OCI-LY3 (cell line): Measurements from ENCODE around the gene METTL23.
"Not testable (repeated sequence)": the region's sequence is repeated elsewhere in the genome, so short reads cannot be mapped to it uniquely, and the experiment has no call there.

Experiments used
- H2AFZ ChIP-seq: fragments of 200-600, 300-600 bp; shearing (Covaris generic); 2 replicates; pipeline ENCODE4 v1.6.0; 2014; ENCODE audit warnings: antibody characterized with exemption, low read depth, low read length
- H3K27ac ChIP-seq: fragments of 200-600, 300-600 bp; sonication (generic); 2 replicates; pipeline ENCODE4 v1.5.1; 2014; ENCODE audit warnings: mild to moderate bottlenecking, low read length, moderate library complexity, mixed read lengths
- H3K27me3 ChIP-seq: fragments of 200-600, 300-600 bp; sonication (generic); 2 replicates; pipeline ENCODE4 v1.6.1; 2014; ENCODE audit warnings: low read depth, low read length, mixed read lengths
- H3K36me3 ChIP-seq: fragments of 200-600, 300-600 bp; sonication (generic); replicated peaks from 2 replicates; pipeline ENCODE3; 2014; ENCODE audit warnings: low read depth, low read length, mixed read lengths
- H3K4me1 ChIP-seq: fragments of 300-600, 200-600 bp; sonication (generic); 2 replicates; pipeline ENCODE4 v1.6.1; 2014; ENCODE audit warnings: low read length, mixed read lengths
- H3K4me2 ChIP-seq: fragments of 200-600, 300-600 bp; sonication (generic); 2 replicates; pipeline ENCODE4 v1.6.1; 2014; ENCODE audit warnings: low read length, mixed read lengths
- H3K4me3 ChIP-seq: fragments of 300-600, 200-600 bp; sonication (generic); 2 replicates; pipeline ENCODE4 v1.5.1; 2014; ENCODE audit warnings: antibody characterized with exemption, mild to moderate bottlenecking, low read length, moderate library complexity
- H3K79me2 ChIP-seq: fragments of 300-600, 200-600 bp; shearing (Covaris generic); 2 replicates; pipeline ENCODE4 v1.6.1; 2014; ENCODE audit warnings: mild to moderate bottlenecking, low read length, mixed read lengths
- H3K9ac ChIP-seq: fragments of 300-600, 200-600 bp; shearing (Covaris generic); 2 replicates; pipeline ENCODE4 v1.6.0; 2014; ENCODE audit warnings: mild to moderate bottlenecking, low read length, moderate library complexity
- H3K9me3 ChIP-seq: fragments of 200-600, 300-600 bp; shearing (Covaris generic); 2 replicates; pipeline ENCODE4 v1.6.1; 2014; ENCODE audit warnings: low read length, mixed read lengths; ENCODE audit not compliant: insufficient read depth
- H4K20me1 ChIP-seq: fragments of 200-600, 300-600 bp; sonication (generic); 2 replicates; pipeline ENCODE4 v1.6.1; 2016; ENCODE audit warnings: low read length, mixed read lengths; ENCODE audit not compliant: insufficient read depth
- CTCF ChIP-seq: fragments of 200-600, 300-600 bp; sonication (generic); IDR thresholded peaks from 2 replicates; pipeline ENCODE4 v1.5.1; 2014; ENCODE audit warnings: antibody characterized with exemption, low read length, low read depth
- EZH2phosphoT487 ChIP-seq: fragments of 200-600 bp; shearing (Covaris generic); IDR thresholded peaks from 2 replicates; pipeline ENCODE4 v1.6.1; 2018; ENCODE audit warnings: antibody characterized with exemption, mixed run types, low read depth

The METTL23 gene

DNA sequence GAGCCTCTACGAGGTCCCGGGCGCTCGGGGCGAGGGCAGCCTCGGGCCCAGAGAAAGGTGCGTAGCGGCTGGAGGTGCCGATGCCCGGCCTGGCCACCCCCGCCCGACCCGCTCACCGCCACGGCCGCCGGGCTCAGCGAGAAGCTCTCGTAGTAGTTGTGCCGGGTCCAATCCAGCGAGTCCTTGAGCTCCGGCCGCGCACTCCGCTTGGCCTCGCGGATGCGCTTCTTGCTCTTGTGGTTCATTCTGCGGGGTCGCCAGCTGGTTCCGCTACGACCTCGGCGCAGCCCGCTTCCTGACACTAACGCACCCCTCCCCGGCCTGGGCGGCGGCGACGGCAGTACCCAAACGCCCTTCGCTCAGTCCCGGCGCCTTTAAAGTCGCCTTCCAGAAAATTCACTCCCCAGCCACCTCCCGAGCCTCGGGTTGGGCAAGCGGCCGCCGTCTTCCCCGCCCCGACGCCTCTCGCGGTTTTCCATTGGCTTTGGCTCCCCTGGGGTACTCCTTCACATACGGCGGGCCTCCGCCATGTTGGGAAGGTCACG is 336 bp upstream of the METTL23 start, which contains the start of gene JMJD6:
Gene JMJD6, minus strand, starts transcription at position 376 of the 545 bp plus-strand sequence. Its CDS starts 131 bp downstream, at position 245.
- peaks cover 8% of the 10 kb centered on the region for H3K4me1 ChIP-seq
- peak within 1 kb of the TSS; percentile 91 for H3K9ac ChIP-seq
- H3K79me2 ChIP-seq, result peaks cover 68% of the 10 kb centered on the region
- H3K27me3 ChIP-seq, result no peaks in the 10 kb centered on the region
- H3K9me3 ChIP-seq, result no peaks in the 10 kb centered on the region
- H3K4me2 ChIP-seq, result peak within 1 kb of the TSS; percentile 85
- peak within 1 kb of the TSS; percentile 40; the same call in 1 of the 2 replicates for H2AFZ ChIP-seq
- TF ChIP-seq EZH2phosphoT487 (no peak), CTCF (no peak)
- peak within 1 kb of the TSS; percentile 95 for H3K27ac ChIP-seq
- H4K20me1 ChIP-seq, result peaks cover 6% of the 10 kb centered on the region; the same call in 1 of the 2 replicates
- H3K36me3 ChIP-seq, result peaks cover 30% of the 10 kb centered on the region
- peak within 1 kb of the TSS; percentile 87 for H3K4me3 ChIP-seq

DNA sequence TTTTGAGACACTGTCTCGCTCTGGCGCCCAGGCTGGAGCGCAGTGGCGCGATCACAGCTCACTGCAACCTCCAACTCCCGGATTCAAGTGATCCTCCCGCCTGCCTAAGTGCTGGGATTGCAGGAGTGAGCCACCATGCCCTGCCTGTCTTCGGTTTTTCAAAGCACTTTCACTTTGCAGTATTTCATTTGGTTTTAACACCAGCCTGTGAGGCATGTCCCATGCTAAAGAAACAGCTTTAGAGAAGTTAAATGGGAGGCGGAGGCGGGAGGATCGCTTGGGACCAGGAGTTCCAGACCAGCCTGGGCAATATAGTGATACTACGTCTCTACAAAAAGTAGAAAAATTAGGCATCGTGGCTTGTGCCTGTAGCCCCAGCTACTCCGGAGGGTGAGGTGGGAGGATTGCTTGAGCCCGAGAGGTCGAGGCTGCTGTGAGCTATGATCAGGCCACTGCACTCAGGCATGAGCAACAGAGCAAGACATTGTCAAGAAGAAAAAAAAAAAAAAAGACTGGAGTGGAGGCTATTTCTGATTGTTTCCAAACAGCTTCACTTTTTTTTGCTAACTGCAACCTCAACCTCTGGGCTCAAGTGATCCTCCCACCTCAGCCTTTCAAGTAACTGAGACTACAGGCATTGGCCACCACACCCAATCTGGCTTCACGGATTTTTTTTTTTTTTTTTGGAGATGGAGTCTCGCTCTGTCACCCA is 1.3 kb downstream of the METTL23 start:
- Histone ChIP-seq H3K4me1 (peaks cover 11% of the 10 kb centered on the region), H3K27ac (peak overlapping the region; percentile 95)

GRCh38 chr17:76731800-76732733 is 5.4 kb downstream of the METTL23 start:
- H3K4me2 ChIP-seq, H3K9me3 ChIP-seq, H3K9ac ChIP-seq, H3K4me3 ChIP-seq, H2AFZ ChIP-seq, H3K27me3 ChIP-seq: not testable (repeated sequence)
- peaks cover 97% of the 10 kb centered on the region for H3K79me2 ChIP-seq
- peaks cover 49% of the 10 kb centered on the region for H4K20me1 ChIP-seq
- peaks cover 23% of the 10 kb centered on the region for H3K4me1 ChIP-seq
- H3K36me3 ChIP-seq, result peaks cover 58% of the 10 kb centered on the region
- H3K27ac ChIP-seq, result peak overlapping the region; percentile 13

More for the DNA sequence above, 1.3 kb downstream of the METTL23 start:
- Histone ChIP-seq H3K9ac (peak overlapping the region; percentile 91), H3K4me2 (peak overlapping the region; percentile 85), H2AFZ (no peak overlapping the region), H4K20me1 (peaks cover 17% of the 10 kb centered on the region), H3K79me2 (peaks cover 84% of the 10 kb centered on the region), H3K36me3 (peaks cover 32% of the 10 kb centered on the region), H3K4me3 (peak overlapping the region; percentile 85), H3K9me3 (no peaks in the 10 kb centered on the region), H3K27me3 (no peaks in the 10 kb centered on the region)
- TF ChIP-seq CTCF, result no peak
- TF ChIP-seq EZH2phosphoT487, result no peak

DNA sequence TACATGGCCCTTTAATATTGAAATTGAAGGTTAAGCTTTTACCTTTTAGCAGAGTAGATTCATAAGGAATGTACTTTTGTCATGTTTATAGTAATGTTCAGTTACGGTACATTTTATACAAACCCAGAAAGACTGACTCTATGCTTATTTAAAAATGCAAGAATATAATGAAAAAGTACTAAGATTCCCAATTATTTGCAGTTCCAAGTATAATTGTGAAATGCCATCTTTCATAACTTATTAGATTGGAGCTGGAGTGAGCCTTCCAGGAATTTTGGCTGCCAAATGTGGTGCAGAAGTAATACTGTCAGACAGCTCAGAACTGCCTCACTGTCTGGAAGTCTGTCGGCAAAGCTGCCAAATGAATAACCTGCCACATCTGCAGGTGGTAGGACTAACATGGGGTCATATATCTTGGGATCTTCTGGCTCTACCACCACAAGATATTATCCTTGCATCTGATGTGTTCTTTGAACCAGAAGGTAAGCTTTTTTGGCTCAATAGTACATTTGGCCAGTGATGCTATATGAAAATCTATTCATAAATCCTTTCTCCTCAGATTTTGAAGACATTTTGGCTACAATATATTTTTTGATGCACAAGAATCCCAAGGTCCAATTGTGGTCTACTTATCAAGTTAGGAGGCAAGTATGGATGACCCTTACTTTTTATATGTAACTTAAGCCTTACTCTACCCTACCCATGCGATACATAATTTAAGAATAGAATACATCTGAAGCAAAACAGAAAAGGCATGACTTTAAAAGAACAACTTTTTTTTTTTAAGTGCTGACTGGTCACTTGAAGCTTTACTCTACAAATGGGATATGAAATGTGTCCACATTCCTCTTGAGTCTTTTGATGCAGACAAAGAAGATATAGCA is 6.3 kb downstream of the METTL23 start:
- Histone ChIP-seq H3K9me3 (no peaks in the 10 kb centered on the region), H2AFZ (no peak overlapping the region), H3K4me2 (peak overlapping the region; percentile 92), H3K36me3 (peaks cover 58% of the 10 kb centered on the region), H4K20me1 (peaks cover 49% of the 10 kb centered on the region), H3K79me2 (peaks cover 90% of the 10 kb centered on the region), H3K4me3 (peak overlapping the region; percentile 98; the same call in 1 of the 2 replicates), H3K27me3 (no peaks in the 10 kb centered on the region), H3K9ac (0 out of 2 replicates have a peak overlapping the region, but pooled peaks have one; percentile 99), H3K4me1 (peaks cover 23% of the 10 kb centered on the region), H3K27ac (peak overlapping the region; percentile 84)
- no peak for TF ChIP-seq EZH2phosphoT487
- TF ChIP-seq CTCF, result no peak
